ENCODE results near the gene PLXNA2. TPM values are rescaled to one million over a fixed set of nuclear protein-coding genes. Genes with fewer than 3 reads are reported as not detected.

PLXNA2 gene
- total and polyA plus RNA-seq, 2 of the 4 experiments (the other 2 are of a cell fraction), result 0.72 to 1.1 TPM

DNA sequence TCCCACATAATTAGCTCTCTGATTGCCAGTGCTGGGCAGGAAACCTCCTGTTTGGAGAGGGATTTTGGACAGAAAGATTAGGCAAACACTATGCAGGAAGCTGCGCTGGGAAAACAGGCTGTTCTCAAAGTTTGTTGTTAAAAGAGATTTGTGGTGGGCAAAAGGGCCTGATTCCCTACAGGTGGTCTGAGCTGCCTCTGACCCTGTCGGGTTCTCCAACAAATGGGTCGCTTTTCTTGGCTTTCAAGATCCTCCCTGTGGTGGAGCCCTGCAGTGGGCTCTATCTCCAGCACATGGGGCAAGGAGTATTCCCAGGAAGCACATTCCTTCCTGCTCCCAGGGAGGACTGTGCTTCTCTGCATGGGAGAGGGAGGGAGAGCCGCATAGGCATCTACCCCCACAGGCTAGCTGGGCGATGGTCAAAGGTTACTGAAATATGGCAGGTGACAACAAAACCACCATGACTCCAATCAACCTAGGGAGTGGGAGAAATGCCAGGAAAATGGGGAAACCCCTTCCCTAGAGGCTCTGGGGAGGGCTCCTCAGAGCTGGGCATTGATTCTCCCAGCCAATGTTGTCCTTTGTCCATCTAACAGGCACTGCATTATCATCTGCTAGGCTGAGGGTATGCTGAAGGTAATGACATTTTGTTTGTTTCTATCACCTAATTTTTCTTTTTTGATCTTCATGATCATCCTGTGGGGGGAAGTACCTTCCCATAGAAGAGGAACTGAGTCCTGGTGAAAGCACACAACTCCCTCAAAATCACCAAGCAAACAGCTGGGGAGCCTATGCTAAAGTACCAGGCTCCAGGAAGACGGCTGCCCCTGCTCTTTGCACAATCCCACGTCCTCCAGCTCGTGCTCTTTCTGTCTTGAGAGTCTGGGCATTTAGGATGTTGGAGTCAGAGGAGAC lies 85.3 kb downstream of the PLXNA2 start:
- H2AFZ ChIP-seq (replicated peaks; ENCODE audit: low read length, poor library complexity), result no peak overlapping the region
- 0 out of 4 replicates have a peak, but pooled peaks cover 0 to 8% of the 10 kb centered on the region in 2 experiments for H3K79me1 ChIP-seq (ENCODE audit: low read depth in 1 of 2, low read length in 2 of 2)
- H3K23ac ChIP-seq (ENCODE audit: low read depth, low read length), result no peak overlapping the region
- H3K14ac ChIP-seq (replicated peaks; ENCODE audit: low read depth, low read length), result peak overlapping the region; percentile 50; the same call in 1 of the 2 replicates
- H4K8ac ChIP-seq (ENCODE audit: low read depth in 2 of 2, low read length in 2 of 2), result peak overlapping the region in 1 of 2 experiments; percentile 58; a peak in 1 of 4 replicates
- H3K4ac ChIP-seq (ENCODE audit: low read depth, low read length), result peak overlapping the region; percentile 75; the same call in 1 of the 2 replicates
- in situ Hi-C loops (cut with MboI; ENCODE audit: low sequenced_read_pairs) (no loop called here), dilution Hi-C loops (cut with HindIII; ENCODE audit: low sequenced_read_pairs, unreplicated experiment) (no loop called here), intact Hi-C loops (cut with micrococcal nuclease) (no loop called here)
- H3K18ac ChIP-seq (ENCODE audit: low read depth, low read length), result no peak overlapping the region
- no peak overlapping the region for H2AK5ac ChIP-seq (ENCODE audit: low read depth, low read length)
- no peaks in the 10 kb centered on the region for H3K36me3 ChIP-seq (ENCODE audit: control insufficient read depth, insufficient read depth, low read length)
- peaks cover 15% of the 10 kb centered on the region for H3K9me1 ChIP-seq (ENCODE audit: insufficient read depth, low read length)
- no peak overlapping the region for H2BK5ac ChIP-seq (ENCODE audit: low read depth, low read length, poor library complexity, severe bottlenecking)
- 0 out of 2 replicates have a peak overlapping the region, but pooled peaks have one; percentile 33 for H4K91ac ChIP-seq (ENCODE audit: insufficient read depth, low read depth, low read length)
- H3K9ac ChIP-seq (ENCODE audit: low read depth, low read length), result no peak overlapping the region
- BruUV-seq (replicated peaks), result no TSS peak
- CTCF ChIA-PET, result interaction anchor here (0.7 kb wide), 1 partner anchor 48 kb away, joined by 3 read pairs; no protein-coding TSS in a partner anchor
- peak overlapping the region; percentile 63; the same call in 1 of the 2 replicates for H2BK120ac ChIP-seq (ENCODE audit: low read depth, low read length)
- H3K4me3 ChIP-seq (ENCODE audit: insufficient read depth, low read depth, low read length), result no peak overlapping the region
- no peak overlapping the region for H3K4me2 ChIP-seq (ENCODE audit: low read depth, low read length)
- POLR2A ChIA-PET (ENCODE audit: unreplicated experiment), result no interaction called here
- no peak overlapping the region for H2BK20ac ChIP-seq (ENCODE audit: low read depth, low read length)
- no peak overlapping the region for H3K56ac ChIP-seq (ENCODE audit: extremely low read depth, insufficient read depth, low read length)
- H3K27me3 ChIP-seq (ENCODE audit: control insufficient read depth, insufficient read depth, low read length), result no peaks in the 10 kb centered on the region
- no peak overlapping the region for H3K27ac ChIP-seq (ENCODE audit: insufficient read depth, low read length)
- H2BK15ac ChIP-seq (ENCODE audit: low read depth, low read length), result peak overlapping the region; percentile 65; the same call in 2 of the 3 replicates
- WGBS, 2 experiments (ENCODE audit: extremely low coverage in 2 of 2, insufficient read length in 1 of 2), result 80% methylated on average over 1 of the region's 8 CpGs; no CpG with 5 or more reads in 1 of the 2 experiments
- no peak for DNase-seq
- peak overlapping the region; percentile 19 for H2AK9ac ChIP-seq (replicated peaks; ENCODE audit: low read depth, low read length, poor library complexity)
- no peaks in the 10 kb centered on the region for H3K9me3 ChIP-seq (ENCODE audit: control insufficient read depth, insufficient read depth, low read length)
- H3K4me1 ChIP-seq (ENCODE audit: control insufficient read depth, insufficient read depth, low read length), result peaks cover 18% of the 10 kb centered on the region
- ATAC-seq (ENCODE audit: low read depth), result no peak
- no peaks in the 10 kb centered on the region for H4K20me1 ChIP-seq (ENCODE audit: insufficient read depth, low read length)
- H4K5ac ChIP-seq (ENCODE audit: low read depth, low read length), result no peak overlapping the region
- TF ChIP-seq SMC3 (IDR thresholded peaks at IDR 0.05; ENCODE audit: low read depth, low read length) (no peak), MXI1 (IDR thresholded peaks at IDR 0.05; ENCODE audit: borderline replicate concordance, low read depth, low read length) (no peak), MAZ (IDR thresholded peaks at IDR 0.05; ENCODE audit: borderline replicate concordance, low read depth, low read length) (no peak), FOS (IDR thresholded peaks at IDR 0.05; ENCODE audit: low read depth, low read length) (no peak), ELK1 (IDR thresholded peaks at IDR 0.05; ENCODE audit: borderline replicate concordance, low read depth, low read length) (no peak), RFX5 (IDR thresholded peaks at IDR 0.05; ENCODE audit: low read depth, low read length) (no peak), CHD1 (IDR thresholded peaks at IDR 0.05; ENCODE audit: low read depth, low read length) (no peak), BHLHE40 (IDR thresholded peaks at IDR 0.05; ENCODE audit: low read depth, low read length) (no peak), POLR2A (IDR thresholded peaks at IDR 0.05; ENCODE audit: low read depth, low read length) (no peak), CTCF (conservative IDR thresholded peaks at IDR 0.05; ENCODE audit: low read depth, low read length) (no peak), CEBPB (IDR thresholded peaks at IDR 0.05; ENCODE audit: low read depth, low read length) (no peak), NFE2L2 (IDR thresholded peaks at IDR 0.05; ENCODE audit: low read depth, low read length) (no peak), RAD21 (IDR thresholded peaks at IDR 0.05; ENCODE audit: low read length) (no peak)
- TF ChIP-seq, protein P1, sequence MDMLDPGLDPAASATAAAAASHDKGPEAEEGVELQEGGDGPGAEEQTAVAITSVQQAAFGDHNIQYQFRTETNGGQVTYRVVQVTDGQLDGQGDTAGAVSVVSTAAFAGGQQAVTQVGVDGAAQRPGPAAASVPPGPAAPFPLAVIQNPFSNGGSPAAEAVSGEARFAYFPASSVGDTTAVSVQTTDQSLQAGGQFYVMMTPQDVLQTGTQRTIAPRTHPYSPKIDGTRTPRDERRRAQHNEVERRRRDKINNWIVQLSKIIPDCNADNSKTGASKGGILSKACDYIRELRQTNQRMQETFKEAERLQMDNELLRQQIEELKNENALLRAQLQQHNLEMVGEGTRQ (IDR thresholded peaks at IDR 0.05; ENCODE audit: low read depth, low read length), result no peak
